GM19324 (cell line): Measurements from ENCODE around the gene CHST13.

Experiments
- ATAC-seq: cut with Tn5 transposase; IDR thresholded peaks from one replicate; pipeline ENCODE4 v1.9.1; 2021; ENCODE audit warnings: mild to moderate bottlenecking, moderate library complexity; ENCODE audit not compliant: unreplicated experiment, low FRiP score

The CHST13 gene

DNA sequence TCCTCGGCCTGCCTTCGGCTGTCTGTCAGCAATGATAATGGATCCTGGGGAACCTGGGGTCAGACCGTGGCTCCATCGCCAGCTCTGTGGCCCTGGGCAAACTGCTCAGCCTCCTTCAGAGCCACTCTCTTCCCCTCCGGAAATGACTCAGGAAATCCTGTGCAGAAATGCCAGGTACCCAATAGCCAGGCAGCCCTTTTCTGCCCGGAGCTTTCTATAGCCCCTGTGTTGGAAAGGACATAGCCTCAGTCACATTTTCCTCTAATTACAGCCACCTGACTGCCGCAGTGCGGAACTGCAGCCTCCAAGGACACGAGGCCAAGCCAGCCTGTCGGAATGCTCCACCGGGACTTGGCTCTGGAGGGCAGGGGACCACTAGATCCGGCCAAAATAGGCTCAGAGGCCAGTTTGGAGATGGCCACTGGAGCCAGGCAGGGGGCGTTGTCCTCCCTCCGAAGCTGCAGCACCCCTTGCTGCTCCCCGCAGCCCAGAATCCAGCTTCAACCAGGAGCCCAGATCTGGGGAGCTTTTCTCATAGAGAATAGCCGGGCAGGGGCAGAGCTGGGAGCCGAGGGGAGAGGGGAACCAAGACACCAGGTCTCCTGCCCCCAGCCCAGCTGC is 36.7 kb upstream of the CHST13 start:
- no peak for ATAC-seq

GRCh38 chr3:126488185-126488584 is 35.8 kb upstream of the CHST13 start:
- no peak for ATAC-seq

GRCh38 chr3:126488886-126489569 is 34.9 kb upstream of the CHST13 start:
- no peak for ATAC-seq

DNA sequence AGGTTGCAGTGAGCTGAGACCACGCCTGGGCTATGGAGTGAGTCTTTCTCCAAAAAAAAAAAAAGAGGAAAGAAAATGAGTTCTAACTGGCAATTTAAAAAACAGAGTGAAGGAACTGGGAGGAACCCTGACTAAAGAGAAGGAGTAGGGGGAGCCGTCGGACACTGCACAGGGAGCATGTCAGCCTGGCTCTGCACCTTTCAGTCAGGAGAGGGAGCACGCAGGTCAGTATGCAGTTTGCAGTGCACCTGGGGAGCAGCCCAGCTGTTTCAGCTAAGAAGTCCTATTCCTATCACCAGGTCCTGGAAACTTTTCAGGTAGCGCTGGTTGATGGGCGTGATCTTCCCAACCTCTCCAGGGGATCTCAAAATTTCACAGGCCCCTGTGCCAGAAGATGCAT is 33.3 kb upstream of the CHST13 start:
- no peak for ATAC-seq

DNA sequence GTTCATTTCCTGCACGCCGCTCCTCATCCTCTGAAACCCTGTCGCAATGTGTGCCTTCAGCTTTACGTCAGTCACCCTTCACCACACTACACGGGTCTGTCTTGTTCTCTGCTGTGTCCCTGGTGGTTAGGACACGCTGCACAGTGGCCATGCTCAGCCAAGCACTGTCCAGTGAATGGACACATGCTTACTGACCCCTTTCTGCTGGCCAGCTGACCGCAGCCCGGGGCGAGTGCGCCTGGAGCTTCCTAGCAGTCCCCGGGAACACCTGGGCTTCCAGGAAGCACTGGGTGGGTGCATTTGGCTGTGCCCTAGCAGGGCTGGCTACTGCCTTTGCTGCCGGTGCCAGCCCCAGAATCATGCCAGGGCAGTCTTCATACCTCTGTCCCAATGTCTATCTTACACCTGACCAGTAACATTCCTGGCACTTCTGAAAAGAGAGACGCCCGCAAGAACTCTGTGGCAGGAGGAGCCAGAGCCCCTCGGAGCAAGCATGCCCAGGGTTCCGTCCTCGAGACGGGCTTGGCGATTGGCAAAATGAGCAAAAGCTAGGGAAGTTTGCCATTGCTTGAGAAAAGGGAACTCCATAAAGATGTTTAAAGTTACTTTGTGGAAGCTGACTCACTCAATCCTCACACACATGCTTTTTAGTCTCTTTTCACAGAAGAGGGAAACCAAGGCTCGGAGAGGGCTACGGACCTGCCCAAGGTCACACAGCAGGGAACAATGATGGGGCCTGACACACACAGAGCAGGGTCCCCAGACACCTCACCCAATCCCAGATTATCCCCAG is 32.5 kb upstream of the CHST13 start:
- ATAC-seq: no peak

DNA sequence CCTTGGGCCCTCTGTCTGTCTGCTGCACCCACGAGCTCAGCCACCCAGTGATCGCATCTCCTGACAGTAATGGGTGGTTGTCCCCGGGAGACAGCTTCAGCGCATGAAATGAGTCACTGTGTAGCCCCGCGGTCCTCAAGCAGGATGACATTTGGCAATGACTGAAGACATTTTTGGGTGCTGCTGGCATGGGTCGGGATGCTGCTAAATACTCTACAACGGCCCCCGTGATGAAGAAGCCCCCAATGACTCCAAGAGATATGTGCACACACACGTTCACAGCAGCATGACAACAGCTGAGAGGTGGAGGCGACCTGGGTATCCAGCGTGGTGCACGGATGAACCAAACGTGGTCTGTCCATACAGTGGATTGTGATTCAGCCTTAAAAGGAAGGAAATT is 30.9 kb upstream of the CHST13 start:
- ATAC-seq: no peak

DNA sequence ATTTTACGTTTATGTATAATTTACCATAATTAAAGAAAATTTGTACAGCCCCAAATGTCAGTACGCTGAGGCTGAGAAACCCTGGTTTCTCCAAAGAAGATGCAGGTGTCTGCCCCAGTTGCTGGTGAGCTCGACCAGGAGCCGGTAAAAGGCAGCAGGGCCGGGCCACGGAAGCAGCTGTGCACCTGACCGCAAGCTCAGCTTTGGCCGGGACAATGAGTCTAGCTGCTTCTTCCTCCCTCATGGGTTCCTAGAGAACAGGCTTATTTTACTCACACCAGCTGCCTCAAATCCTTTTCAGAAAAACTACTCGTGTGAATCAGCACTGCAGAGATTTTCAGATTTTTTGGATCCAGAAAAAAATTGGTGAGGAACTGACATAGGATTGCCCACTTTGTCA is 30.2 kb upstream of the CHST13 start:
- ATAC-seq: no peak

DNA sequence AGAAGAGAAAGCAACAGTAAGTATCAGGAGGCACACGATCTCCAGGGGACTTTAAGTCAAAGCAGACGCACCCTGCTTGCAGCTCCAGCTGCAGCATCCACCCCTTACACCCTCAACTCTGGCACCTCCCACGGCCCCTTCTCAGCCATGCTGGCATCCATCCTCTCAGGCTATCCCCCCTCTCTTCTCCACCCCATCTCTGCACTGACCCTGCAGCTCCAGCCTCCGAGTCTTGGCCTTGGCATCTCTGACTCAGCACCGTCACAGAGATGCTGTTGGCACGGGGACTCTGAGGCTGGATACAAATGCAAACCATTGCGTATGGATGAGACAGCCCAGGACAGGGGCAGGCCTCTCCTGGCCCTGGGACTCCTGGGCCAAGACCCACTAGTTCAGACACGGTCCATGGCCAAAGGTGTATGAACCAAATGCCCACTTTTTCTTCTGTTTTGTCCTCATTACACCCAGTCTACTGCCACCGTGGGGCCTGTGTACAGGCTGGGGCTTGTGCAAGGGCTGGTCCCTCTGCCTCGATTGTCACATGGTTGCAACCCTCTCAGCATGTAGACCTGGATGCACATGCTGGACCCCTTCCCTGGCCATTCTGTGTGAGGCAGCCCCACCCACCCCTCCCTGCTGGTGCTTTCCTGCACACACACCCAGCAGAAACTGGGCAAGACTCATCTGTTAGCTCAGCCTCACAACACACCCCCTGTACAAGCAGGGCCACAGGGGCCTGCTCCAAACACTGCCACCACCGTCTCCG is 29.6 kb upstream of the CHST13 start:
- ATAC-seq: no peak

- ATAC-seq: no peak
These were observed 29.1 kb upstream of the CHST13 start for GRCh38 chr3:126494970-126495230.

GRCh38 chr3:126495786-126496185 is 28.2 kb upstream of the CHST13 start:
- no peak for ATAC-seq

DNA sequence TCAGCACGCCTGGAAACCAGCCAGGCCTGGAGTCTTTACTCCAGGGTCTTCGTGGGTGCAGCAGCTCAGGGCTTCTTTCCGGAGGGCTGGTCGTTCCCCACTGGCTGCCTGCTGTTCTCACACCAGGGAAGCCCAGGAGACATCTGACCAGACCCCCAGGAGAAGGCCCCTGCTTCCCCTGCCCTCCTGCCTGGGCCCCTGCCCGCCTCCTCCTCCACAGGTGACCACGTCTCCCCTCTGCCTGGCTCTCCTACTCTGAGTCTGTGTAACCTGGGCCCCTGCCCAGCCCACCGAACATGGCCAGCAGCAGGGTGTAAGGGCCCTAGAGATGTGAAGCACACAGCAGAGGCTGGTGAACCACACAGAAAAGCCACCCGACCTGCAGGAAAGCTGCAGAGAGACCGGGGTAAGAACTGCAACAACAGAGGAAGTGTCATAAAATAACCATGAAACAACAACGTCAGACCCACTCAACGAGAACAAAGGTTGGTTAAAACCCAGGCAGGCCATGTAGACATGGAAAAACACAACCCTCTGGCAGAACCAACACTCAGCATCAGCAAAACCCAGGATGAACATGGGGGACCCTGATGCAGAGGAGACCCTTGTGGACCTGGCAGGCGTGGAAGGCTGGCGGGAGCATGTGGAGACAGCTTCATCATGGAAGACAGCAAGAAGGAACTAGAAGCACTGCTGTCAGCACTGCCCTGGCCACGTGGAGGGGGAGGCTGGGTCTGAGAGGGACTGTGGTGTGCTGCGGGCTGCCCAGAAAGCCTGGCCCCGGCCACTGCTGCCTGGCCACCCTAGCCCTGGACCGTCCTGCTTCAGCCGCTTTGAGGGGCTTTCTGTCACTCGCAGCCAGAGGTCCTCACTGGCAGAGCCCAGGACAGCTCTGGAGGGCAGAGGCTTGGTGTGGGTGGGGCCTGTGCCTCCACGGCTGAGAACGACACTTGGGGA is 26.8 kb upstream of the CHST13 start:
- no peak for ATAC-seq

GRCh38 chr3:126497956-126498355 is 26.0 kb upstream of the CHST13 start:
- ATAC-seq: no peak

DNA sequence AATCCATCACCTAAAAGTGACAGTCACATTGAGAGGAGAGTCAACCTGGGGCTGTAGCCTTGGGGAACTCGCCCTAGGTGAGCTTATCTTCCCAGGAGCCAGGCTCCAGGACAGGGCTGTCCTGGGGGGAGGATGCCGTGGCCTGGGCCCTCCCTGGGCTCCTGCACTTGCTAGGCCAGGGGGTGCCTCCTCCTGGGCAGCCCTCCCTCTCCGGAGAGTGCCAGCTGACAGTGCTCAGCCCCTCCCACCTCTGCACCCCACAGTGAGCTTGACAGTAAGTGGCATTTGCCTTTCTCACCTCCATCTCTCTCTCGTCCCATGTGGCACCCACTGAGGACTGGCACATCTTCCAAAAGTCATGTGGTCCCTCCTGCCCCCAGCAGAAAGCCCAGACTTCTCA is 25.5 kb upstream of the CHST13 start:
- no peak for ATAC-seq

GRCh38 chr3:126498929-126499328 is 25.0 kb upstream of the CHST13 start:
- ATAC-seq: no peak

DNA sequence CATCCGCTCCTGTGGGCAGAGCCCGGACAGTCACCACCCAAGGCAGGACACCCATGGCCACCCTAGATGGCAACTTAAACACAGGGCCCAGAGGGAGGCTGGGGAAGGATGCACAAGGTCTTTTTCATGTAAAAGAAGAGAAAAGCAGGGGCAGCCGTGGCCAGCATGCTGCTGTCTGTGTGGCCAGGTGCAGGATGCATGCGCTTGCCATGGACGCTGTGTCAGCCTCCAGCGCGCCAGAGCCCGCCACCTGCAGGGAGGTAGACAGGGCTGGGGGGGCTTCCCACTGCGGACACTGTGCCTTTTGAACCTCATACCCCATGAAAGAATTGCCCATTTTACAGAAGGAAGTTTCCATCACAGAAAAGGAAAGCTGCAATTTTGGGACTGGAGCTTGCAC is 24.6 kb upstream of the CHST13 start:
- ATAC-seq: no peak

- ATAC-seq: no peak
These were observed 23.9 kb upstream of the CHST13 start for GRCh38 chr3:126500016-126500415.

DNA sequence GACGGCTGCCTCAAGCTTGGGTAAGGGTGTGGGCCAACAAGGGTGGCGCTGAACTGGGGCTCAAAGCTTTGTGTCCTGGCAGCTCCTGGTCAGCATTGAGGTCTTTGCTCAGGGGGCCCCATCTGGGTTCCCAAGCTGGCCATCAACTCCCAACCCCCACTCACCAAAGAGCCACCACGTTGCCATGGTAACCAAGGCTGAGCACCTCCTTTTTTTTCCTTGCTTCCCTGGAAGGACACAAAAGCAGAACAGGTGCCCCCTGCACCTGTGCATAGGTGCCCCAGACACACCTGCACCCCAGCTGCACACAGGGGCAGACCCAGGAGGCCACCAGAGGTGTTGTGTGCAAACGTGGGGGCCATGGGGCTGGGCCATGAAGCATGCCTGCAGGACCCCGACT is 22.9 kb upstream of the CHST13 start:
- ATAC-seq: no peak

- ATAC-seq: no peak
These were observed 22.2 kb upstream of the CHST13 start for GRCh38 chr3:126501736-126502135.

GRCh38 chr3:126502656-126503055 is 21.3 kb upstream of the CHST13 start:
- no peak for ATAC-seq

DNA sequence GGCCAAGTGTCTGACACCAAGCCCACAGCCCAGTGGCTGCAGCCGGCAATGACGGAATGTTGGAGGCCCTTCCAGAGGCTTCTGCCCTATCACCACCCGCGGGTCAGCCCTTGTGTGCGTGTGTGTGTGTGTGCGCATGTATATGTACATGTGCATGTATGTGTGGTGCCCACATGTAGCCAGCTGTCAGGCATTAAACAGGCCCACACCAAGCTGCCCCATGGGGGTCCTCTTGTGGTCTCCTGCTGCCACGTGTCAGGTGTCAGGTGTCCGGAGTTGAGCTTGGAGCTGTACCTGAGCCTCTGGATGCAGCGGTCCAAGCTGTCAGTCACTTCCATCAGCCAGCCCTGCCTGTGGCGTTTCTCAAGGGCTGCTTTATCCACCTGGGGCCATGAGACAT is 20.3 kb upstream of the CHST13 start:
- ATAC-seq: no peak
